Heart left ventricle (tissue), 13 donors: ENCODE results near the gene GDF7.

ENCODE experiments used
- CTCF ChIP-seq, 12 donors: fragments of 200-600 bp; sonication (generic) in 4 of 12; IDR thresholded peaks; one replicate each; pipeline versions ENCODE4 v1.5.0 to v1.8.0; 2018 to 2022; ENCODE audit warnings: antibody characterized with exemption in 12 of 12, mild to moderate bottlenecking in 5 of 12
- POLR2A ChIP-seq, 2 donors: fragments of 450-650 bp; IDR thresholded peaks; one replicate each; pipeline ENCODE4 v1.6.1; 2017; ENCODE audit warnings: antibody characterized with exemption in 2 of 2, mild to moderate bottlenecking in 2 of 2, moderate library complexity in 2 of 2
- donor health status: ischemic (EF 13 %, LVEDD 7.1; RV severe dilation, severe dysfunction).
- donor health status: DM: no; HTN: yes; CAD: no.
- donor health status: DM: no; HTN: no; CAD: no.
- donor health status: ischemic (EF 25% LVEDD 6.9; RV normal size, moderate dysfunction).
- donor health status: ischemic (EF 25% LVEDD 5.7; RV mildly dilated, moderate dysfunction).
- donor health status: ischemic (EF 35%, LVEDD 5.7; RV mildly dilated, moderate dysfunction).
- donor health status: nonischemic (EF 11% LVEDD 7.7; RV severe dilation, severe dysfunction).
- donor health status: DM: yes; HTN: yes; CAD: no.
- donor health status: PGD.
- donor health status: ischemic (EF 29% LVEDD 5.4; RV normal size, mild dysfunction).
- donor health status: nonischemic (EF 23%, LVEDD 6.1; RV moderate dilation, normal function).

DNA sequence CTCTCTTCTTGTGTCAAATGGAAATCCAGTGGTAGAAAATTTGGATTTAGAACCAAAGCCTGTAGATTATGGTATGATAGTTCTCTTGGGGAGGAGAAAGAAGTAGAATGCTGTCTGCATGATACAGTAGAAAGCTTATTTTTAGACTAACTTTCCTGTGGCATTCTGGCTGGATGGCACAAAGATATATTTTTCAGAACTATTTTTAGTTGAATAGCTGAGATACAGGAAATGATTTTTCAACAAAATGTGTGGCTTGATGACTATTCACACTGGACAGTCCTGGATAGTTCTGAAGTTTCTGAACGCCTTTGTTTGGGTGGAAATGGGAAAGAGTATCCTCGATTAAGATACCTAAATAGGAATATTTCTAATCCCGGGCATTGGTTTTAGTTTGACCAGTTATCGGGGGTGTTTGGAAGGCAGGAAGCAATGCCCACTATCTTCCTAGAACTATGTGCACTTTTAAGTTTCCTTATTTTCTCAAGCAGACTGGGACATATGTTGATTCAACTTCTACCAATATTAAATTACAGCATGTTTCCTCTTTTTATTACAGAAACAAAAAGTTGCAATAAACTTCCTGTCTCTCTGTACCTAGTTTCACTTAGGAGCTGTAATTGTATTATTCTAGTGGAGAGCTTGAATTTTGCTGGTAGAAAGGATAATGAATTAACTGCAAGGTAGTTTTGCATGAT lies 32.1 kb downstream of the GDF7 start:
- TF ChIP-seq CTCF (IDR thresholded peaks at IDR 0.05) (no peak), POLR2A (IDR thresholded peaks at IDR 0.05) (no peak)
